Endothelial cell of umbilical vein (primary cell): ENCODE results near the gene FTH1.

ENCODE experiments used
- EZH2 ChIP-seq: IDR thresholded peaks from 2 replicates; pipeline ENCODE4 v1.6.1; 2012; ENCODE audit warnings: borderline replicate concordance, low read depth, mild to moderate bottlenecking, moderate library complexity, low read length, inconsistent platforms; ENCODE audit not compliant: severe bottlenecking
- JUN ChIP-seq: IDR thresholded peaks from 2 replicates; pipeline ENCODE4 v1.6.1; 2011; ENCODE audit warnings: borderline replicate concordance, low read depth; ENCODE audit not compliant: insufficient read length, insufficient read depth
- MYC ChIP-seq: IDR thresholded peaks from one replicate; pipeline ENCODE4 v1.6.1; 2011; ENCODE audit warnings: mild to moderate bottlenecking, low read depth, low read length
- POLR2A ChIP-seq: IDR thresholded peaks from 2 replicates; pipeline ENCODE4 v1.6.1; 2012; ENCODE audit warnings: low read depth, mild to moderate bottlenecking, control low read depth, low read length
- POLR2AphosphoS5 ChIP-seq: IDR thresholded peaks from 2 replicates; pipeline ENCODE4 v1.6.1; 2012; ENCODE audit warnings: low read depth, mild to moderate bottlenecking, control low read depth, low read length, moderate library complexity; ENCODE audit not compliant: insufficient read depth
- TF ChIP-seq, protein P1 (sequence below), 2 donors: IDR thresholded peaks; 1 replicate in 1 of 2; 2 replicates in 1 of 2; pipeline ENCODE4 v1.5.1; 2011; ENCODE audit warnings: low read length in 2 of 2, mild to moderate bottlenecking in 2 of 2, moderate library complexity in 2 of 2, control low read depth in 1 of 2, inconsistent platforms in 1 of 2, low read depth in 1 of 2; ENCODE audit not compliant: insufficient read depth in 1 of 2; ENCODE audit errors: extremely low read depth in 1 of 2

DNA sequence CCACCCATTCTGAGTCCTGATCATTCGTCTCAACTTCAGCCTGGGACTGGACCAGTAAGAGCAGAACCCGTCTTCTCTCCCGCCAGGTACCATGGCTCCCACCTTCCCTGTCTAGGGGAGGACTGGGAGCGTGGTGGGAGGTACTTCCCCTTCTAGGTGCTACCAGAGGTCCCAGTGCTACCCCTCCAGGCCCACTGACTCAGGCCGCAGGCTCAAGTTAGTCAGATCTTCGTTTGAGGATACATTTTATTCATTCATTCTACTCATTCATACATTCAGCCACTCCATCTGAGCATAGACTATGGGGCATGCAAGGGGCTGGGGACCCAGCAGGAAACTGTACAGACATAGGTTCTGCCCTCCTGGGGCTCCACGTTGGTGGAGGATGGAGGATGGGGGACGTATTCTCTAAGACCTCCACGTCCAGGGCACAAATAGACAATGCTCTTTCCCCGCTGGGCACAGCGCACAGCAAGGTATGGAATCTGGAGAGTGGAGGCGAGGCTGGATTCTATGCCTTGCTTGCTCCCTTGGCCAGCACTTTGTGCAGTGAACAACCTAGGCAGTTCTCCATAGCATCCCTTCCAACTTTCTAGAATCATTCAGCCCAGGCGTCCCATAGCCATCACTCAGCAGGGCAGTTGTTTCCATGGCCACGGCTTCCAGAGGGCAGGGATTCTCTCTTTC, 49.0 kb downstream of the FTH1 start:
- TF ChIP-seq, protein P1, sequence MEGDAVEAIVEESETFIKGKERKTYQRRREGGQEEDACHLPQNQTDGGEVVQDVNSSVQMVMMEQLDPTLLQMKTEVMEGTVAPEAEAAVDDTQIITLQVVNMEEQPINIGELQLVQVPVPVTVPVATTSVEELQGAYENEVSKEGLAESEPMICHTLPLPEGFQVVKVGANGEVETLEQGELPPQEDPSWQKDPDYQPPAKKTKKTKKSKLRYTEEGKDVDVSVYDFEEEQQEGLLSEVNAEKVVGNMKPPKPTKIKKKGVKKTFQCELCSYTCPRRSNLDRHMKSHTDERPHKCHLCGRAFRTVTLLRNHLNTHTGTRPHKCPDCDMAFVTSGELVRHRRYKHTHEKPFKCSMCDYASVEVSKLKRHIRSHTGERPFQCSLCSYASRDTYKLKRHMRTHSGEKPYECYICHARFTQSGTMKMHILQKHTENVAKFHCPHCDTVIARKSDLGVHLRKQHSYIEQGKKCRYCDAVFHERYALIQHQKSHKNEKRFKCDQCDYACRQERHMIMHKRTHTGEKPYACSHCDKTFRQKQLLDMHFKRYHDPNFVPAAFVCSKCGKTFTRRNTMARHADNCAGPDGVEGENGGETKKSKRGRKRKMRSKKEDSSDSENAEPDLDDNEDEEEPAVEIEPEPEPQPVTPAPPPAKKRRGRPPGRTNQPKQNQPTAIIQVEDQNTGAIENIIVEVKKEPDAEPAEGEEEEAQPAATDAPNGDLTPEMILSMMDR (IDR thresholded peaks at IDR 0.05; ENCODE audit: extremely low read depth in 1 of 2, insufficient read depth in 1 of 2, low read depth in 1 of 2, low read length in 2 of 2): no peak
- TF ChIP-seq EZH2 (no peak), POLR2A (no peak), POLR2AphosphoS5 (no peak), JUN (no peak), MYC (no peak)
